ENCODE measurements around the gene C14orf93. TPM values are rescaled to one million over a fixed set of nuclear protein-coding genes. Genes with fewer than 3 reads are reported as not detected.

Gene C14orf93
- total and polyA plus RNA-seq, 4 donors, result 5.5 to 11.0 (median 8.7) TPM

GRCh38 chr14:23024612-23025075, 14.7 kb upstream of the C14orf93 start:
- no peak for ATAC-seq (ENCODE audit: low FRiP score)
- peaks cover 0 to 3% of the 10 kb centered on the region in 2 donors for H3K36me3 ChIP-seq (ENCODE audit: control insufficient read depth in 1 of 2, insufficient read depth in 2 of 2, low read length in 1 of 2)
- no peaks in the 10 kb centered on the region for H3K9me3 ChIP-seq (ENCODE audit: control insufficient read depth, low read length)
- 60 to 68% methylated on average over 7 of the region's 7 CpGs for WGBS, 2 donors
- intact Hi-C loops (cut with DNase I), result no loop called here
- DNase-seq, result no peak
- no peaks in the 10 kb centered on the region for H3K4me1 ChIP-seq (ENCODE audit: control insufficient read depth in 1 of 2, insufficient read depth in 2 of 2, low read length in 2 of 2)
- H3K27me3 ChIP-seq (ENCODE audit: control insufficient read depth in 1 of 2, insufficient read depth in 2 of 2, low read length in 1 of 2), result no peaks in the 10 kb centered on the region
- H3K27ac ChIP-seq (ENCODE audit: low read depth in 1 of 2, low read length in 2 of 2), result no peak overlapping the region
- H3K4me3 ChIP-seq (ENCODE audit: low read length in 2 of 2), result no peak overlapping the region

- H3K27me3 ChIP-seq (ENCODE audit: control insufficient read depth in 1 of 2, insufficient read depth in 2 of 2, low read length in 1 of 2), result no peaks in the 10 kb centered on the region
- peaks cover 0 to 3% of the 10 kb centered on the region in 2 donors for H3K36me3 ChIP-seq (ENCODE audit: control insufficient read depth in 1 of 2, insufficient read depth in 2 of 2, low read length in 1 of 2)
- H3K4me3 ChIP-seq (ENCODE audit: low read length in 2 of 2), result no peak overlapping the region
- 88 to 89% methylated on average over 2 of the region's 2 CpGs for WGBS, 2 donors
- intact Hi-C loops (cut with DNase I), result no loop called here
- H3K27ac ChIP-seq (ENCODE audit: low read depth in 1 of 2, low read length in 2 of 2), result no peak overlapping the region
- H3K9me3 ChIP-seq (ENCODE audit: control insufficient read depth, low read length), result no peaks in the 10 kb centered on the region
- no peak for DNase-seq
- H3K4me1 ChIP-seq (ENCODE audit: control insufficient read depth in 1 of 2, insufficient read depth in 2 of 2, low read length in 2 of 2), result no peaks in the 10 kb centered on the region
- ATAC-seq (ENCODE audit: low FRiP score), result no peak
Observed at GRCh38 chr14:23023795-23024152, 13.8 kb upstream of the C14orf93 start.

DNA sequence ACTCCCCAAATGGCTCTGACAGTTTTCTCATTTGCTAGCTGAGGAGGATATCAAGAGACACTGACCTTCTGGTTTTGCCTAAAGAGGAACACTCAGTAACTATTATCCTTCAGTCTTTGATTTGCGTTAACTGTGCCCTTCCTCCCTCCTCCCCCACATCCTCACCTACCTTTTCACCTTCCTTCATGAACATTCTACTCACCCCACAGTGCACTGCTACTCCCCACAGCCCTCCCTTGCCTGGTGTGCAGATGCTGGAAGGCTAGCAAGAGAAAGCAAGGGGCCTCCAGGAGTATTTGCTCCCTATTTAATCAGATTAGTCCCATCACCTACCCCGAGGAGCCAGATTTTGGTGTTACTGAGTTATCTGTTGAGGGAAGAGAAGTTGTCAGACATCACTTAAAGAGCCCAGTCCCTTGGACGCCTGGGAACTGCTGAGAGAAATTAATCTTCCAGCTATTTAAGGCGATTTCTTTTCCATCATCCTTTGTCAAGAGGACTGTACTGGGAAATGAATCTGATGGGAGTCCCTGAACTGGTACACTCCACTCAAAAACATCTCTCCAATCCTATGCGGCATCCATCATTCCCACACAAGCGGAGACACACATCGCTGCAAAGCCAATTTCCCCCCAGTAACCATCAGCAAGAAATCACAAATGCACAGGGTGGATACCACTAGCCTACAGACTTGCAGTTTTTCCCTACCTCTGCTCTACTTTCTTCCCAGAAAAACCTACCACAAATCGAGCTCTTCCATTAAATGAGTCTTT, 13.3 kb upstream of the C14orf93 start:
- ATAC-seq (ENCODE audit: low FRiP score) (no peak), DNase-seq (no peak)
- Histone ChIP-seq H3K36me3 (ENCODE audit: control insufficient read depth in 1 of 2, insufficient read depth in 2 of 2, low read length in 1 of 2) (peaks cover 0 to 3% of the 10 kb centered on the region in 2 donors), H3K4me3 (ENCODE audit: low read length in 2 of 2) (no peak overlapping the region), H3K27ac (ENCODE audit: low read depth in 1 of 2, low read length in 2 of 2) (no peak overlapping the region), H3K9me3 (ENCODE audit: control insufficient read depth, low read length) (no peaks in the 10 kb centered on the region), H3K27me3 (ENCODE audit: control insufficient read depth in 1 of 2, insufficient read depth in 2 of 2, low read length in 1 of 2) (no peaks in the 10 kb centered on the region), H3K4me1 (ENCODE audit: control insufficient read depth in 1 of 2, insufficient read depth in 2 of 2, low read length in 2 of 2) (no peaks in the 10 kb centered on the region)
- WGBS, 2 donors, result 60 to 70% methylated on average over 8 of the region's 8 CpGs
- intact Hi-C loops (cut with DNase I), result no loop called here

DNA sequence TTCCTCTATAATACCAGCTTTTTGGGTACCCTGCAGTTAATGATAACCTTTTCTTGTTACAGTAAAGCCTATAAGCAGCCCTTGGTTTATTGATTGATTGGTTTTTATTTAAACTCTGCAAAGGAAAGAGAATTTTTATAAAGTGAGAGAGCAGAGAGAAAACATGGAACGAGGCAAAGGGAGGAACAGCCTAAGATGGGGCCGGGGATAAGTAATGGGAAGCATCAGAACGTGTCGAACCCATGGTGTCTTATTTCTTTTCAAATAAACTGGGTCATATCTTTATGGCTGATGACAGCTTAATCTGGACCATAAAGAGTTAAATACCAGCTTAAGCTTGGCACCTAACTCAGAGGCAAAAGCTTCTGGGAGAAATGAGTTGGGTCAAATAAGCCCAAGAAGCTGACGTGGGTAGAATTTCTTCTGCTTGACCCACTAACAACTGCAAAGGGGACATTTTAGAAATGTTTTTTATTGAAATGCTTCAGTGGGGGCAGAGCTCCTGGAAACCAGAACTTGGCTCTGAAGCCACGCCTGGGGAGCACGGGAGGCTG, 12.0 kb upstream of the C14orf93 start:
- Histone ChIP-seq H3K9me3 (ENCODE audit: control insufficient read depth, low read length) (no peaks in the 10 kb centered on the region), H3K27ac (ENCODE audit: low read depth in 1 of 2, low read length in 2 of 2) (no peak overlapping the region), H3K27me3 (ENCODE audit: control insufficient read depth in 1 of 2, insufficient read depth in 2 of 2, low read length in 1 of 2) (no peaks in the 10 kb centered on the region), H3K36me3 (ENCODE audit: control insufficient read depth in 1 of 2, insufficient read depth in 2 of 2, low read length in 1 of 2) (peaks cover 0 to 3% of the 10 kb centered on the region in 2 donors), H3K4me3 (ENCODE audit: low read length in 2 of 2) (no peak overlapping the region), H3K4me1 (ENCODE audit: control insufficient read depth in 1 of 2, insufficient read depth in 2 of 2, low read length in 2 of 2) (no peaks in the 10 kb centered on the region)
- DNase-seq (no peak), ATAC-seq (ENCODE audit: low FRiP score) (no peak)
- WGBS, 2 donors, result 44 to 46% methylated on average over 7 of the region's 7 CpGs
- intact Hi-C loops (cut with DNase I), result no loop called here

- intact Hi-C loops (cut with DNase I), result no loop called here
- no peaks in the 10 kb centered on the region for H3K4me1 ChIP-seq (ENCODE audit: control insufficient read depth in 1 of 2, insufficient read depth in 2 of 2, low read length in 2 of 2)
- DNase-seq (no peak), ATAC-seq (ENCODE audit: low FRiP score) (no peak)
- no peaks in the 10 kb centered on the region for H3K9me3 ChIP-seq (ENCODE audit: control insufficient read depth, low read length)
- no peaks in the 10 kb centered on the region for H3K27me3 ChIP-seq (ENCODE audit: control insufficient read depth in 1 of 2, insufficient read depth in 2 of 2, low read length in 1 of 2)
- H3K36me3 ChIP-seq (ENCODE audit: control insufficient read depth in 1 of 2, insufficient read depth in 2 of 2, low read length in 1 of 2), result peaks cover 0 to 3% of the 10 kb centered on the region in 2 donors
- 49 to 69% methylated on average over 9 of the region's 9 CpGs for WGBS, 2 donors
- no peak overlapping the region for H3K4me3 ChIP-seq (ENCODE audit: low read length in 2 of 2)
- no peak overlapping the region for H3K27ac ChIP-seq (ENCODE audit: low read depth in 1 of 2, low read length in 2 of 2)
Observed at GRCh38 chr14:23021434-23021833, 11.5 kb upstream of the C14orf93 start.

DNA sequence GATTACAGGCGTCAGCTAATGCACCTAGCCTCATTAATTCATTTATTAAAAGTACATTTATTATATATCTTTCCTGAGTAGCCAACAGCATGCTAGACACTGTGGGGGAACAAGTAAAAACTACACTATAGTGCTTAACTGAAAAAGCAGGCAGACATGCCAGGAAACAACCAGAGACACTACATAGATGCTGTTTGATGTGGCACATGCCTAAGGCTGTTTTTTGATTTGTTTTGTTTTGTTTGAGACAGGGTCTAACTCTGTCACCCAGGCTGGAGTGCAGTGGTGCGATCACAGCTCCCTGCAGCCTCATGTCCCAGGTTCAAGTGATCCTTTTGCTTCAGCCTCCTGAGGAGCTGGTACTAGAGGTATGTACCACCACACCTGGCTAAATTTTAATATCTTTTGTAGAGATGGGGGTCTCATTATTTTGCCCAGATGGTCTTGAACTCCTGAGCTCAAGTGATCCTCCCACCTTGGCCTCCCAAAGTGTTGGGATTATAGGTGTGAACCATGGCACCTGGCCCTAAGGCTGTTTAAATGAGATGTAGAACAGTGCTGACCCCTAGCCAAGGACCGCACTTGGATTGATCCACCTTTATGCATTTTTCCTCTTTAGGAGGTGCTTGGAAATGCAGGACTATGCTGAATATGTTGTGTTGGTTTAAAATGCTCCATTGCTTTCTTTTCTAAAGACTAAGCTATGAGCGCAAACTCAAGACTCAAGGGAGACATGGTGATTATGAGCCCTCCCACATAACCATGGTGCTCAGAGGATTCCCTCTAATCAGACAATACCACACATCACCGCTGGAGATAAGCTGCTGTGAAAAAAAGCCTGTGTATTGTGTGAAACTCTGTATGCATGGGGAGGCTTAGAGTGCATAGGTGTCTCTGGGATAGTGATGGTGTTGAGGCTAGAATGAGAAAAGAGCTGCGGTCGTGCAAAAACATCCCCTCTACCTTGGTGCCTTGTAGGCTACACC, 10.5 kb upstream of the C14orf93 start:
- no peak for ATAC-seq (ENCODE audit: low FRiP score)
- H3K9me3 ChIP-seq (ENCODE audit: control insufficient read depth, low read length), result no peaks in the 10 kb centered on the region
- H3K36me3 ChIP-seq (ENCODE audit: control insufficient read depth in 1 of 2, insufficient read depth in 2 of 2, low read length in 1 of 2), result no peaks in the 10 kb centered on the region
- no peak overlapping the region for H3K4me3 ChIP-seq (ENCODE audit: low read length in 2 of 2)
- WGBS, 2 donors, result 89 to 93% methylated on average over 7 of the region's 7 CpGs
- intact Hi-C loops (cut with DNase I), result no loop called here
- H3K27ac ChIP-seq (ENCODE audit: low read depth in 1 of 2, low read length in 2 of 2), result no peak overlapping the region
- H3K4me1 ChIP-seq (ENCODE audit: control insufficient read depth in 1 of 2, insufficient read depth in 2 of 2, low read length in 2 of 2), result no peaks in the 10 kb centered on the region
- DNase-seq, result no peak
- no peaks in the 10 kb centered on the region for H3K27me3 ChIP-seq (ENCODE audit: control insufficient read depth in 1 of 2, insufficient read depth in 2 of 2, low read length in 1 of 2)

GRCh38 chr14:23018107-23018506, 8.2 kb upstream of the C14orf93 start:
- H3K4me3 ChIP-seq (ENCODE audit: low read length in 2 of 2), result no peak overlapping the region
- H3K4me1 ChIP-seq (ENCODE audit: control insufficient read depth in 1 of 2, insufficient read depth in 2 of 2, low read length in 2 of 2), result no peaks in the 10 kb centered on the region
- no peaks in the 10 kb centered on the region for H3K36me3 ChIP-seq (ENCODE audit: control insufficient read depth in 1 of 2, insufficient read depth in 2 of 2, low read length in 1 of 2)
- intact Hi-C loops (cut with DNase I), result no loop called here
- no peak for ATAC-seq (ENCODE audit: low FRiP score)
- no peak for DNase-seq
- no peaks in the 10 kb centered on the region for H3K9me3 ChIP-seq (ENCODE audit: control insufficient read depth, low read length)
- no peak overlapping the region for H3K27ac ChIP-seq (ENCODE audit: low read depth in 1 of 2, low read length in 2 of 2)
- no peaks in the 10 kb centered on the region for H3K27me3 ChIP-seq (ENCODE audit: control insufficient read depth in 1 of 2, insufficient read depth in 2 of 2, low read length in 1 of 2)

DNA sequence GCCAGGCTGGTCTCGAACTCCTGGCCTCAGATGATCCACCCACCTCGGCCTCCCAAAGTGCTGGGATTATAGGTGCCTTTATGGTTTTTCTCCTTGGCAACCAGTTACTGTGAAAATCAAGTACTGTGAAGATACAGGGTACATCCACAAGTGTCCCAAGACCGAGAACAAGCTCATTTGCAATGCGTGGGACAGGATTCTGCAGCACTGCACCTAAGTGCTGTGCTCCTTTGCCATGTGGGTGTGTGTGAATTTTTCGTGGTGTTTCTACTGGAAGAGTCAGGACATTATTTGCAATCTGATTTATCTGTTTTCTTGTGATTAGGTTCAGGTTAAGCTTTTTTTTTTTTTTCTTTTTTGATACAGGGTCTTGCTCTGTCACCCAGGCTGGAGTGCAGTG, 7.1 kb upstream of the C14orf93 start:
- Histone ChIP-seq H3K36me3 (ENCODE audit: control insufficient read depth in 1 of 2, insufficient read depth in 2 of 2, low read length in 1 of 2) (no peaks in the 10 kb centered on the region), H3K27me3 (ENCODE audit: control insufficient read depth in 1 of 2, insufficient read depth in 2 of 2, low read length in 1 of 2) (no peaks in the 10 kb centered on the region), H3K27ac (ENCODE audit: low read depth in 1 of 2, low read length in 2 of 2) (no peak overlapping the region), H3K4me3 (ENCODE audit: low read length in 2 of 2) (no peak overlapping the region), H3K4me1 (ENCODE audit: control insufficient read depth in 1 of 2, insufficient read depth in 2 of 2, low read length in 2 of 2) (no peaks in the 10 kb centered on the region), H3K9me3 (ENCODE audit: control insufficient read depth, low read length) (no peaks in the 10 kb centered on the region)
- ATAC-seq (ENCODE audit: low FRiP score), result no peak
- 80 to 84% methylated on average over 5 of the region's 5 CpGs for WGBS, 2 donors
- intact Hi-C loops (cut with DNase I), result no loop called here
- no peak for DNase-seq

Data from aorta (tissue), 5 donors.